Measurements from ENCODE around the gene CCDC40.

DNA sequence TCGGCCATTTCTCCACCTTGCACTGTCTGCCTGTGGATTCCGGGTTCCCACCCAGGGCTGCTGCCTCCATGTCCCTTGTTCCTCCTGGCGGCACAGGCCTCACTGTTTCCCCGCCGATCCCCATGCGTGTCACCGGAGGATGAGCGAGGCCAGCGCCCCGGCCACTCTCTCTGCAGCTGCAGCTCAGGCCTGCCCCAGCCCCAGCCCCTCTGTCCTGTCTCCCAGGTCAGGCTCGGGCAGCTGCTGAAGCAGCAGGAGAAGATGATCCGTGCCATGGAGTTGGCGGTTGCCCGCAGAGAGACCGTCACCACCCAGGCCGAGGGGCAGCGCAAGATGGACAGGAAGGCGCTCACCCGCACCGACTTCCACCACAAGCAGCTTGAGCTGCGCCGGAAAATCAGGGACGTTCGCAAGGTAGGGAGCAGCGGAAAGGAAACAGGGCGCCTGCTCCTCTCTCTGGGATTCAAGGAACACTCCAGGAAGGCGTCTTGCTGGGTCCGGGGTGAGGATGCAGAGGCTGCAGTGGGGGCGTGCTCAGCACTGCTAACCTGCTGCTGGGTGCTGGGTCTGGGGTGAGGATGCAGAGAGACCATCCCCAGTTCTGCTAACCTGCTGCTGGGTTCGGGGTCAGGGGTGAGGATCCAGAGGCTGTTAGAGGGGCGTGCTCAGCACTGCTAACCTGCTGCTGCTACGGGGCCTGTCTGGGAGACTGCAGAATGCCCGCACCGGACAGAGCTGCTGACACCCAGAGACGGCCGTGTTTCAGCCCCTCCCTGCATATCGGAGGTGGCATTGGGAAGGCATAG lies 58.8 kb downstream of the CCDC40 start:
- TF ChIP-seq, protein P1, sequence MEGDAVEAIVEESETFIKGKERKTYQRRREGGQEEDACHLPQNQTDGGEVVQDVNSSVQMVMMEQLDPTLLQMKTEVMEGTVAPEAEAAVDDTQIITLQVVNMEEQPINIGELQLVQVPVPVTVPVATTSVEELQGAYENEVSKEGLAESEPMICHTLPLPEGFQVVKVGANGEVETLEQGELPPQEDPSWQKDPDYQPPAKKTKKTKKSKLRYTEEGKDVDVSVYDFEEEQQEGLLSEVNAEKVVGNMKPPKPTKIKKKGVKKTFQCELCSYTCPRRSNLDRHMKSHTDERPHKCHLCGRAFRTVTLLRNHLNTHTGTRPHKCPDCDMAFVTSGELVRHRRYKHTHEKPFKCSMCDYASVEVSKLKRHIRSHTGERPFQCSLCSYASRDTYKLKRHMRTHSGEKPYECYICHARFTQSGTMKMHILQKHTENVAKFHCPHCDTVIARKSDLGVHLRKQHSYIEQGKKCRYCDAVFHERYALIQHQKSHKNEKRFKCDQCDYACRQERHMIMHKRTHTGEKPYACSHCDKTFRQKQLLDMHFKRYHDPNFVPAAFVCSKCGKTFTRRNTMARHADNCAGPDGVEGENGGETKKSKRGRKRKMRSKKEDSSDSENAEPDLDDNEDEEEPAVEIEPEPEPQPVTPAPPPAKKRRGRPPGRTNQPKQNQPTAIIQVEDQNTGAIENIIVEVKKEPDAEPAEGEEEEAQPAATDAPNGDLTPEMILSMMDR (IDR thresholded peaks at IDR 0.05), result no peak
- no peak for TF ChIP-seq POLR2A (IDR thresholded peaks at IDR 0.05)
